GM21360 (cell line): ENCODE results near the gene SHQ1.
"Not testable (repeated sequence)": the region's sequence is repeated elsewhere in the genome, so short reads cannot be mapped to it uniquely, and the experiment has no call there.

ENCODE experiments used
- ATAC-seq: cut with Tn5 transposase; IDR thresholded peaks from one replicate; pipeline ENCODE4 v1.9.1; 2021; ENCODE audit warnings: mild to moderate bottlenecking, moderate library complexity; ENCODE audit not compliant: unreplicated experiment

Gene SHQ1

DNA sequence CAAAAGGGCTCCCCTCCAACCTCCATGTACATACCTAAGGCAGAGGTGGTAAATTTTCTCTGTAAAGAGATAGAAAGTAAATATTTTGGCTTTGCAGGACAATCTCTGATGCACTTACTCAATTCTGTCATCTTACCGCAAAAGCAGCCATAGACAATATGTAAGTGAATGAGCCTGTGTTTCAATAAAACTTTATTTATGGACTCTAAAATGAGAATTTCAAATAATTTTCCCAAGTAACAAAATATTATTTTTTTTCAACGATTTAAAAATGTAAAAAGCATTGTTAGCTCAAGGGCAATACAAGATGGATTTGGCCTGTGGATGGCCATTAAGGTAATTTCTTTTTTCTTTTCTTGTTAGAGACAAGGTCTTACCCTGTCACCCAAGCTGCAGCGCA lies 44.7 kb downstream of the SHQ1 start:
- ATAC-seq, result no peak

DNA sequence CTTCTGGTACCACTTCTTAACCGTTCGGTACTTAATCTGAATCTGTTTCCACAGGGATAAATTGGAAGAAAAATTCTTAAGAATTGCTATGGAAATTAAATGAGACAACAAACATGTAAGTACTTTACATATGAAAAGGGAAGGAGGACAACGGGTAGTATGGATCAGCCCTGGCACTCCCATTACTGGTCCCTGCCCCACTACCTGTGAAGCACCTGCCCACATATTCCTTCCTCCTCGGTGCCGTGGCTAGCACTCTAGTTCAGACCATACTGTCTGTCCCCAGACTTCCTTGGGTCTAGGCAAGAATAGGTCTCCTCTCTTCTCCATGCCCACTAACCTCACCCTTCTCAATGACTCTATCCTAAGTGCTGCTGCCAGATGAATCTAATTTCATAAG lies 46.2 kb downstream of the SHQ1 start:
- ATAC-seq, result no peak

DNA sequence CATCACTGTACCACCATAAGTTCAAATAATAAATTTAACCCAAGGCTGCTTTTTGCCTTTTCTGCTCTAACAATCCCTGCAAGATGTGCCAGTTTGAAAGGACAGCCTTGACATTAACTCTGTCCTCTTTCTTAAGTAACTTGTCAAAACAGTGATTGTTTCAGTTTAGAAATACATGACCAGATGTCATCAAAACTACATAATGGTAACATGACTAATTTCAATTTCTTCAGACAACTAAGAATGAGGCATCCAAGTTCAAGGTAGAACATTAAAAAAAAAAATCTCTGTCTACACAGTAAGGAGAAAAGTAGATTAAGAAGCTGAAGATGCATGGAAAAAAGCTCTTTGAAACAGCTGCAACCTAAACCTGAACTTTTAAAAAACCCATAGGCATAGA lies 47.4 kb downstream of the SHQ1 start:
- ATAC-seq, result no peak

DNA sequence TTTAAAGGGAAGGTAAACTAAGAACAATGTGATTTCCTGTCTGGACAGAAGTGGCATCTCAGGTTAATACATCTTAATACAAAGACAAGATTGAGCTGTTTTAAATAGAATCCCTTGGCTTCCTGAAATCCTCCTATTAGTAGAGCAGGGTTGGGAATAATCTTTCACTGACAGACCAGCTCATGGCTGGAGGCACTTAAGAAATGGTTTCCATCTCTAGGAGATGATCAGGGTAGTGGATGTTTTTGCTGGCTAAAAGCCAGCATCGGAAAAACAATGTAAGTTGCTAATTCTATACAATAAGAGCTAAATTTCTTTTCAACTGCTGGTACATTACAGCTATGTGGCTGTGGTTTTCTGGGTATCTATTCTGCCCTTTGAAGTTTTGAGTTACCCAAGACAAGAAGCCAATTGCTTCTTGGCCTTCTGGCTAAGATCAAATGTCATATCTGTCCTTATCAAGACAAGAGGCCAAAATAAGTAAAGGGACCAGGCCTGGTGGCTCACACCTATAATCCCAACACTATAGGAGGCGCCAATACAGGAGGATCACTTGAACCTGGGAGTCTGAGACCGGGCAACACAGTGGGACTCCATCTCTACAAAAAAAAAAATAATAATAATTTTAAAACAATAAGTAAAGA lies 49.6 kb downstream of the SHQ1 start:
- no peak for ATAC-seq

DNA sequence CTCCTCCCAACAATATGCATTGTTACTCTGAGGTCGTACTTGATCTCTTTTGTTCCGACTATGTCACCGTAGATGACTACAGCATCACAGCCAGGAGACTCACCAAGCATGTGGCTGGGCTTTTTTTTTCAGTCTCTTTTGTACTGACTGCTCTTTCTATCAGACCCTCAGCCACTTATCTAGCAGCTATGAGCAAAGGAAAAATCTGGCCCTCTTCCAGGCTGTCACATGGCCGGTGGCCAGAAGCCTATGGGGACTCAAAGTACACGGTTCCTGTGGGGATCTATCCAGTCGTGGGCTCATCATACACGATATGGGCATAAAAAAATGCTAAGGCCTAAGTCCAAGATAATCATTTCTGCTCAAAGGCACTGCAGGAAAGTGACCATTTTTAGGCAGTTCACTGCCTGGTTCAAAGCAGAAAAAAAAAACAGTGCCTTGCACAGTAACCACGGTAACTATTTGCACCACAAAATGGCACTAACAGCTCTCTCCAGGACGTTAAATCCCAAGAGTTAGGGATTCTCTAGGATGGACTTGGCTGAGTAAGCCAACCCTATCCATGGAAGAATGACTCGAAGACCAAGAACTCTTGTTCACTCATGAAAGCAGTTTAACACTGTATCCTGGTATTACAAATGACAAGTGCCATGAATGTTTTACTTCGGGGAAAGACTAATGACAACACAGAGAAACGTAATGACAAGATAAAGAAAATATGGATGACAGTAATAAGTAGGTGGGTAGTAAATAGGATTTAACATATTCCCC lies 50.3 kb downstream of the SHQ1 start:
- ATAC-seq, result no peak

DNA sequence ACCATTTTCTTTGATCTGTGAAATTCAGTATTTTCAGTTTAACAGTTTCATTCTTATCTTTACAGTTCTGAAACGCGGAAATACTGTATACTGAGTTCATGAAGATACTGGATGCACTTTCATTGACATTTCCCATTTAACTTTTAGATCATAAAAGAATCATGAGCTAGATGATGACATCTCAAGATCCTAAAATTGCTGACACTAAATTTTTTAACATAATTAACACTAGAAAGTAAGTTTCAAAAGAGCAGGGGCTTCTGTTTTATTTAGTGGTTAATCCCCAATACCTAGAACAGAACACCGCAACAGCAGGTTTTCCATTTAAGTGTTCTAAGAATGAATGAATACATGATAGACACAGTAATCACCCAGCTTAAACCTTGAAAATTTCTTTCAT lies 54.2 kb downstream of the SHQ1 start:
- no peak for ATAC-seq

DNA sequence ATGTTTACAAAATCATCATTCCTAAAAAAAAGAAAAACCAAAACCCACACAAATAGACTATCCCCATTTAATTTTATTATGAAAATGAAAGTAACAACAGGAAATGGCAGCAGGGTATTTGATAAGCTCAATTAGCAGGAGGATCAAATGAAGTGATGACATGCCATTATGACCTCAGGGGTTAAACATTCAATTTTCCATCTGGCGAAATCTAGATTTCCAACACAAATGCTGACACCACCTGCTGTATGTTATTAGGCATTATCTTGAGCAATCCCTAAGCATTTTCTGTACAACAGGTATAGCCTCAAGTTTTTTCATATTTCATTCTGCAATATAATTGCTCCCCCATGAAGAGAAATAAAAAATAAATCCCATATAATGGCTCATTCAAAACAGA lies 57.1 kb downstream of the SHQ1 start:
- ATAC-seq, result no peak

DNA sequence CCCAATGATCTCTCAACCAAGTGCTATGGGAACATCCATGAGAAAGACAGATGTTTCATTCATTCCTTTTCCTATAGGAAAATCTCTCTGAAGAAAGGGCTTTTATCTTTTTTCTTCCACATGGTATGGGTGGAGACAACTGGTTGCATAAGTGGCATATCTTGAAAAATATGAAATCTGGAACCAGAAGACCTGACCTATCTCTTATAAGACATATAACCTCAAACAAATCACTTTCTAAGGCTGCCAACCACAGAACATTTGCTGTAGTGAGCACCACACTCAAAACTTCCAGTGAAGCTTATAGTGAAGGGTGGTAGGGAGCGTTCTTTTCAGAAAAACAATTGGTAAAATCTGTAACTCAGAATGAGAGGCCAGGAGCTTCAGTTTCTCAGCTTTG lies 58.5 kb downstream of the SHQ1 start:
- no peak for ATAC-seq

DNA sequence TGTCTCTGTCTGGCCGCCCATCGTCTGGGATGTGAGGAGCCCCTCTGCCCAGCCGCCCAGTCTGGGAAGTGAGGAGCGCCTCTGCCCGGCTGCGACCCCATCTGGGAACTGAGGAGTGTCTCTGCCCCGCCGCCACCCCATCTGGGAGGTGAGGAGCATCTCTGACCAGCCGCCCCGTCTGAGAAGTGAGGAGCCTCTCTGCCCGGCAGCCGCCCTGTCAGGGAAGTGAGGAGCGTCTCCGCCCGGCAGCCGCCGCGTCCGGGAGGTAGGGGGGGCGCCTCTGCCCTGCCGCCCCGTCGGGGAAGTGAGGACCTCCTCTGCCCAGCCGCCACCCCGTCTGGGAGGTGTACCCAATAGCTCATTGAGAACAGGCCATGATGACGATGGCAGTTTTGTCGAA lies 60.0 kb downstream of the SHQ1 start:
- not testable (repeated sequence) for ATAC-seq

DNA sequence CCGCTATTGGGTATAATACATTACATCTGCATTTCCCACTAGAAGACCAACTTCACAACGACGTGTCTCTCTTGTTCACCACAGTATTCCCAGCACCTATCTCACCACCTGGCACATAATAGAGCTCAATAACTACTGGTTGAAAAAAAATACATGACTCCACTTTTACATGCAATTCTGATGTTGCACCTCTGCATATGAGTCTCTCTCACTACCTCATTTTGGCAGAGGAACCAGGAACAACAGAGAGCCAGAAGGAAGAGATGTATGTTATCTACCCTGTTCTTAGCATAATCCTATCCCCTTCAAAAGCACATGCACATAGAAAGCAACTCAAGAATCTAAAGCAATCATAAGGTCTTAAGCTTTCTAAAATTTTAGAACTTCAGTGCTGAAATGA lies 61.6 kb downstream of the SHQ1 start:
- ATAC-seq, result no peak

DNA sequence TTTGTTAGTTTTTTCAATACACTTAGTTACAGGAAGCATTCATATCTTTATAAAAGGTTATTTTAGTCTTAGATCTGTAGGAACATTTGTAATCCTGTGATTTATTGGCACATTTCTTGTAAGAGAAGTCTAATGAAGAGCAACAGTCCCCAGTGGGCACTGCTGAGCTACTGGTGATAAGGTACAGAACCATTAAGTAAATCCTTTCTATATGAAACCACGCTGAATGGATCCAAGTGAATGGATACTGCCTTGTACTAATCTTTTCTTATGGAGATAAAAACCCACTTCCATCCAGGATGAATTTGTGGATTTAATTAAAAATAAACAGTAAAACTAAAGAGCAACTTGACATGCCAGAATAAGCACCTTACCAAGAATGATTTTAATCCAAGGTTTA lies 64.0 kb downstream of the SHQ1 start:
- no peak for ATAC-seq

DNA sequence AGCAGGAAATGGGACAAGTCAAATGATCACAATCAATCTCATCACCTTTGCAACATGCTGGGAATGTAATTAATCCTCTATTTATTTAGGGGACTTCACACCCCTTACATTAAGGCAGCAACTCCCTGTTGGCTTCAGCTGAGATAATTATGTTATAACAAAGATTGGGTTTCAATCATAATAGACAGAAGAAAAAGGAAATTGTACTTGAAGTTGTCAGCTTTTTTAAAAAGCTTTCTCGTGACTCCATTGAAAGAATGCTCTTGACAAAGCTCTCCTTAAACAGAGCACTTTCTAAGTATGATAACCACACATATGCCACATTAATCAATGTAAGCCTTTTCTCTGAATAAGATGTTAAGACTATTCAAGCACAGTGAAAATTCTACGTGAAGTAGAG lies 65.7 kb downstream of the SHQ1 start:
- no peak for ATAC-seq

DNA sequence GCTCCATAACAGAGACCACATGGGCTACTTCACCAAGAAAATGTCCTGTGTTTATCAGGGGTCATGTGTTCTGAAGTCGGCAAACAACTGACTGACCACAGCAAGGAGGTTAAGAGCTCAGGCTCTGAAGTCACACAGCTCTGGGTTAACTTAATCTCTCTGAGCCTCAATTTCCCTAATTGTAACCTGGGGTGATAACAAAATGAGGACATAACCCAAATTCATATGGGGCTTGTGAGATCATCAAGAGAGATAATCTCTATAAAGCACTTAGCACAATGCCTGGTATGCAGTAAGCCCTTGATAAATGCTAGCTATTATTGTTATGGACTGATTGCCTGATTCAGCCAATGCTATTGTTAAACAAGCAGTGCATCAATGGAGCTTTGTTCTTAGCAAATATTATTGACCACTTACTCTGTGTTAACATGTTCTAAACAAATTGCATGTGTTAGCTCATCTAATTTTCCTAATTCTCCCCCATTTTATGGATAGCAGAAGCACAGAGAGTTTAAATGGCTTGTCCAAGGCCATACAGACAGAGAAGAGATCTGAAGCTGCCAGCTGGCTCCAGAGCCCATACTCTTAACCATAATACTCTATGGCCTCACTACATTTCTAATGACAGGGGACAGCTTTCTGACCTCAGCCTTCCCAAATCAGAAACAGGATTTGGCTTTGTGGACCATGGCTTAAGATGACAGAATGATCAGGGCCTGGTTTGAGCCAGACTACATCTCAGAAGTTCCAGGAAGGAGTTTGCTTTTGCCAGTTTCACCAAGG lies 78.3 kb downstream of the SHQ1 start:
- no peak for ATAC-seq

DNA sequence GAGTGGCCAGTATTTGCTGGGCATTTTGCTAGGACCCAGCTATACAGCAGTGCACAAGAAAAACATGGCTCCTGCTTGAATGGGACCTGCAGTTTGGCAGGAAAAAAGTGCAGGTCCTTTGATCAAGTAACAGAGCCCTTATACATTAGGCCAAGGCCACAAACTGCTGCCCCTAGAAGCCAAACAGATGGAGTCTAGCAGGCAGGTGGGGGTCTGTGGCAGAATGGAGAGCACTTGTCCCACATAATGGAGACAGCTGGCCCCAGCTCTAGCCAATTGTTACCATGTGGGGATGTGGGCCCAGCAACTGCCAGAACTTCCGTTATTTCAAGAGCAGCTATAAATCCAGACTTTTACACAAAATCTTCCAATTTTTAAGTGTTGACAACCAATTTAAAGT lies 79.3 kb downstream of the SHQ1 start:
- ATAC-seq, result no peak

DNA sequence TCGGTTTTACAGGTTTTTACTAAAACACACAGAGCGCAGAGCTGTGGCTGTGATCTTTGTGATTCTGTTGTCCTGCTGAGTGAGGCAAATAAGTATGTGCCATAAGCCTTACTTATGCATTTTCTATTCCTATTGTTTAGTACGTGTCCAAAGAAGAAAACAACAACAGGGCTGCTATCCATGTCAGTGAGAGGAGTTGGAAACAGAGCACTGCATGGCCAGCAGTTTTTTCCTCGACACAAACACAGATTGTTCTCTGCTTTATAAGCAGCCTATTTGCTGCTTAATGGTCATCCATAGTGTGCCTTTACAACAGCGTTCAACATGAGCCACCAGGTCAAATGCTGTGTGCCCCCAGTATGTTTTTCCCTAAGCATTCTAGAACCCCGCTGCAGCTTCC lies 79.8 kb downstream of the SHQ1 start:
- no peak for ATAC-seq

DNA sequence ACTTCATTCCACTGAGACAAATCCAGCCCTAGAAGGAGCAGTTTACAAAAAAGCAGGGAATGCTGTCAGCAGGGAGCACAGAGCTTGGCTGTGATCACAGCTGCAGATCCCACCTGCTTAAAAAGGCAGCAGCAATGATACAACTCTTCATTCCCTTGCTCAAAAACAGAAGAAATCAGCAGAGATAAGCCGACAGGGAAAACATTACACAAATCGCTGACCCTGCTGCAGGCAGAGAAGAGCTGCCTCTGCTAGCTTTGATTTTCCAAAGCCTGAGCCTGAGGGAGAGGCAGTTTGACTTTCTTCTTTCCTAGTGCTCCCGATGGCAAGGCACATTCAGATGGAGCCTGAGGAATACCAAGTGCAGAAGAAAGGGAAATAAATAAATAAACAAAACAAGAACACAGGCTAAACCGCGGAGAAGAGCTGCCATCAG lies 80.2 kb downstream of the SHQ1 start:
- ATAC-seq, result no peak

DNA sequence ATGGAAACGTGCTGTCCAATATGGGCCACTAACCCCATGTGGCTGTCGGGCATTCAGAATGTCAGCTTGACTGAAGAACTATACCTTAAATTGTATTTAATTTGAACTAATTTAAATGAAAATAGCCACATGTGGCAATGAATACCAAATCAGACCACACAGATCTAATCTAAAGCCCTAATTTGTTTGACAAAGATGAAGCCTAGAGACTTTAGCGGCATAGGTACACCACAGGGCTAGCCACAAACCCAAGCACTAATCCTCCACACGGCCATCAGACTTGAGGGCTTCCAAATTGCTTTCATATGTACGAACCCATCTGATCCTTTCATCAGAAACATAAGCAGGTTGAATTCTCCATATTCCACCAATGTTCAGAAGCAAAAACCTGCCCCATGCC lies 81.4 kb downstream of the SHQ1 start:
- ATAC-seq, result no peak

DNA sequence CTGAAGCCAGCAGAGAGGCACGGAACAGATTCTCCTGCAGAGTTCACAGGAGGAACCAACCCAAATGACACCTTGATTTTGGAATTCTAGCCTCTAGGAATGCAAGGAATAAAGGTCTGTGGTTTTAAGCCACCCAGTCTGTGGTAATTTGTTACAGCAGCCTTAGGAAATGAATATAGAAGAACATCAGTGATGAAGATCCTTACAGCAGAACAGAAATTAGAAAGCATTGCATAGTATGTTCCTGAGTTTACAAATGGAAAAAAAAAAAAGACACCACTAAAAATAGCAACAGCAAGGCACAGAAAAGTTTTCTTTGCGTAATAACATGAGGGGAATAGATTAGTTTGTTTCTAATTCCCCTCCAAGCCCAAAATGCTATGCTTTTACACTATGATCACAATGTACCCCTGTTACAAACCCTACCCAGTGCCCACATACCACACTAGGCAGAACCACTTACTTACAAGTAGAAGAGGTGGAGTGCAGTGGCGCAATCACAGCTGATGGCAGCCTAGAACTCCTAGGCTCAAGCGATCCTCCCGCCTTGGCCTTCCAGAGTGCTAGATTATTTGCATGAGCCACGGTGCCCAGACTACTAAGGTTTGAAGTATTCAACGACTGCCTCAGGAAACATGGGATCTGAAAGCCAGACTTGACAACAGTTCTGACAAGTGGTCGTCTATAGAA lies 84.3 kb downstream of the SHQ1 start:
- ATAC-seq, result no peak

DNA sequence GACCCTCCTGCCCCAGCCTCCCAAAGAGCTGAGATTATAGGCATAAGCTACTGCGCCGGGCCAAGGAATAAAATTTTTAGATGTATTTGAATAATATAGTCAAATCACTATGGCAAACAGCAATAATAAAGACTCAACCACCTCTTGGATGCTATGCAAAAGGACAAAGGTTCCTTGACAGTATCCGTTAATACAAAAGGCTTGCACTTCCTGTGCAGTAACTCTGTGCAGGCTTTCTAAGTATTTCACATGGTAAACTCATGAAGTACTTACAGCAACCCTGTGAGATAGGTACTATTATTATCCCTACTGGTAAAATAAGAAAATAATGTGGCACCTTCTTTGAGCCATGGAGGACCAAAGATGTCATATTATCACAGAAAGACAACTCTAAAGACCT lies 86.8 kb downstream of the SHQ1 start:
- no peak for ATAC-seq

DNA sequence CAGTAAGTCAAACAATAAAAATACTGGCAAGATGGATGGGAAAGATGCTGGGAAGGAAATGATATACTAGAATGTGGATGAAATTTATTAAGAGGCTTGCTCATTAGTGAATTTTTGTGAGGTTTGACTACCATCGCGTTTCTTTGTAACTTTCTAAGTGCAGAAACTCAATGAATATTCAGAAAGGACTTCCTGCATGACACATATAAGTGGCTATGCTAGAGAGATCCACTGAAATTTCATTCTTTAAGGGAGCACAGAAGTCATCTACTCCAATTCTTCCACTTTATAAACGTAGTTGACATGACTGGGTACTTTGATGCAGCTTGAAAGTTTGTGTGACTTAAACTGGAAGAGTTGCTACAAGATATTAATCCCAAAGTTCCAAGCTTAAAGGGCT lies 88.0 kb downstream of the SHQ1 start:
- no peak for ATAC-seq

DNA sequence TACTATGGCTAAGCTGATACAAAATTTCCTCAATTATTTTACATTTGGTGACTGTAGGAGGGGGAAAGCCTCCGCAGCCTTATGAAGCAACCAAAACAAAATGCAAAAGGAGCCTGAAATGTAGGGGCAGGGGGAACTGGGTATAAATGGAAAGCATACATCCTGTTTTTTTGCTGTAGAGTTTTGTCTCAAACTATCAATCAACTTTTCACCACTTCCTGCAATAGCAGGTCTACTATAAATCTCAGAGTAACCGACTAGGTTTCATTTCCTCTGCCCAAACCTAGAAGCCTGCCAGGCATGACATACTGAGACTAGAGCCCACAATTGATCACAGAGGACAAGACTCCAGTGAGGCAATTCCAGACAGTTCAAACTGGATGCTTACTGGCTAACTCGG lies 91.3 kb downstream of the SHQ1 start:
- peak; percentile 100 for ATAC-seq
